GM18858 (cell line): ENCODE data around the gene CPNE4.

Experiments used
- ATAC-seq: cut with Tn5 transposase; IDR thresholded peaks from one replicate; pipeline ENCODE4 v1.9.1; 2021; ENCODE audit not compliant: unreplicated experiment

Gene CPNE4

DNA sequence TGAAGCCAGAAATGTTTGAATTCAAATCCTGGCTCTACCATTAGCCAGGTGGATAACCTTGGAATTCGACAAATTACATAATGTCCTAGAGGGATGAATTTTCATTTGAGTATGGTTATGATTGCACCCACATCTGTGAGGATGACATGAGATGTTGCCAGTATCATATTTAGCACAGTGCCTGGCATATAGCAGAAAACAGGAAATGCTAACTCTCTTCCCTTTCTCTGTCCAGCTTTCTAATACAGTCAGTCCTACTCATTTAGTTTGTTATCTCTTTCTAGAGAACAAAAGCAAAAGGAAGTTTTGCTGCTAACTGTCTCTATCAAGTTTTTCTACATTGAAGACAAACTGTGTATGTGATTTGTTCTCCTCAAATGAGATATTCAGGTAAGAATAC, 231.7 kb downstream of the CPNE4 start:
- ATAC-seq = no peak

DNA sequence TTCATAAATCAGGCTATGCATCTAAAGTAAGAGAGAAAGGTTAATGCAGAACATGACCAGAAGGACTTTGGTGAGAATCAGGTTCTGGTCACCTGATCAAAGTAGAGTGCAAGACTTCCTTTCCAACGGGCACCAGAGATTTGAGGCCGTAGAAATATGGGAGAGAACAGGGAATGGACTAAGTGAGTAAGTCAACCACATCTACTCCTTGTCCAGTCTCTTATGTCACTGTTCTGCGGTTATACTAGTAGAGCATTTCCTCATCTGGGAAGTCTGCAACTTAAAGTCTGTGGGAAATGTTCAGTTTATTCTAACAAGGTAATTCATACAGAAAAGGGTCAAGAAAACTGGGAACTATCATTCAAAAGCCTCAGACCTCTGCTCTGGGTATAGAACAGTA, 232.8 kb downstream of the CPNE4 start:
- no peak for ATAC-seq

DNA sequence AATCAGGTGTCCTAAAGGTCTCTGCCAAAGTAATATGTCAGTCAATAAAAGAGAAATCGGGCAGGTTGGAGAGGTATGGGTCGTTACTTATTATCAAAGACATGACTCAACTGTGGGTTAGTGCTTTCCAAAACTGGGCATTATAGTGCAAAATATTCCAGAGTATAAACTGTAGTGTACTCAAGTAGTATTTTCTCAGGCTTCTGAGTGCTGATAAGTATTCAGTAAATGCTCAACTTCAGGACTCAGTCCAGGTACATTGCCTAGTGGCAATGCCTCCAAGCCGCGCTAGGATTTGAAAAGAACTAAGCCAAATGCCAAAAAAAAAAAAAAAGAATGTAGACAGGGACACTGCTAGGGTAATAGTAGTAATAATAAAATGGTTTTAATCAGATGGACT, 233.2 kb downstream of the CPNE4 start:
- ATAC-seq = no peak

DNA sequence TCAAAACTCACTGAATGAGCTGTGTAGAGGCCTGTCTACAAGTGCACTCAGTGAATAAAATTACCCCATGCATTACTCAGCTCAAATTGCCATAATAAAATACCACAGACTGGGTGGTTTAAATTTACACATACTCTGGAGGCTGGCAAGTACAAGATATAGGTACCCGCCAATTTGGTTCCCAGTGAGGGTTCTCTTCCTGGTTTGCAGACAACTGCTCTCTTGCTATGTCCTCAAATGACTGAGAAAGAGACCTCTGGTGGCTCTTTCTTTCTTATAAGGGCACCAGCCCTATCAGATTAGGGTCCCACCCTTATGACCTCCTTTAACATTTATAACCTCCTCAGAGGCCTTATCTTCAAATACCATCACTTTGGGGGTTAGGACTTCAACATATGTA, 237.0 kb downstream of the CPNE4 start:
- ATAC-seq = no peak

DNA sequence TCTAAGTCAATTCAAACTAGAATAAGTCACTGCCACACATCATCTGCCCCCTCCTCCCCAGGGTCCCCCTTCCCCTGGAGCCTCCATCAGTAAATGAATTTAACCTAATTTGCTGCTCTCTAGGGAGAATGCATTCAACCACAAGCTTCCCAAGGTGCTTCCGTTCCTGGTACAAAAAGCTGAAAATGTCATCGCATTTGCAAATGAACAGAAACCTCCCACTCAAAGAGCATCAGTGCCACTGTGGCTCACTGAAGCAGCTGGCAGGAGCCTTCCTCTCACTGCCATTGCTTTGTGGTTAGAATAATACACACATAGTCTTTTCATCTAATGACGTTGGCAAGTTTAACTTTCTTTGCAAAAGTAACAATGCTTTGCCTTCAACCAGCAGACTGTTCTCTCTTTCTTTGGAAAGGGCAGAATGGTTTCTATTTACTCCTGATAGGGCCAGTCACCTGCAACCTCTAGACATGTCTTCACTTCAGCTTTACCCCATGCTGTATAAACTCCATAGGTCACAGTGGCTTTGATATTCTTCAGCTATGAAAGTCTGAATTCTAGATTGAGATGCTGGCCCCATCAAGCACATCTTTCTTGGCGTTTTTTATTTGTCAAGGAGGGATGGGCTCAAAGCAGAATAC, 238.1 kb downstream of the CPNE4 start:
- ATAC-seq = peak; percentile 55

DNA sequence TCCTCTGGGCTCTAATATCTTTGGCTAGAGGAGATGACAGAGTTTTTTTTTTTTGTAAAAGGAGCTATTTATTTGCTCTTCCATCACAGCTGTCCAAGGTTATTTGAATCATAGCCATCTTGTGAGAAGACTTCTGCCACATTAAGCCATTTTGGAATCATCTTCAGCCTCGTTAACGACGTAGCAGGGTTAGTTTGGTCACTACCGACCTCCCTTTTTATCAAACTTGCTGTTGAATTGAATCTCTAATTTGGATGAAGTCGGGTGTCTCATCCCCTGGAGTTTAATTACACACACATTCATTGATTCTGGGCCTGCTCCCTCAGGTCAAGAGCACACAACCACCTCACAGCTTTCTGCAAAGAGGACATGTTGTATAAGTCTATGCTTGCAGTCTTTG, 238.7 kb downstream of the CPNE4 start:
- no peak for ATAC-seq

DNA sequence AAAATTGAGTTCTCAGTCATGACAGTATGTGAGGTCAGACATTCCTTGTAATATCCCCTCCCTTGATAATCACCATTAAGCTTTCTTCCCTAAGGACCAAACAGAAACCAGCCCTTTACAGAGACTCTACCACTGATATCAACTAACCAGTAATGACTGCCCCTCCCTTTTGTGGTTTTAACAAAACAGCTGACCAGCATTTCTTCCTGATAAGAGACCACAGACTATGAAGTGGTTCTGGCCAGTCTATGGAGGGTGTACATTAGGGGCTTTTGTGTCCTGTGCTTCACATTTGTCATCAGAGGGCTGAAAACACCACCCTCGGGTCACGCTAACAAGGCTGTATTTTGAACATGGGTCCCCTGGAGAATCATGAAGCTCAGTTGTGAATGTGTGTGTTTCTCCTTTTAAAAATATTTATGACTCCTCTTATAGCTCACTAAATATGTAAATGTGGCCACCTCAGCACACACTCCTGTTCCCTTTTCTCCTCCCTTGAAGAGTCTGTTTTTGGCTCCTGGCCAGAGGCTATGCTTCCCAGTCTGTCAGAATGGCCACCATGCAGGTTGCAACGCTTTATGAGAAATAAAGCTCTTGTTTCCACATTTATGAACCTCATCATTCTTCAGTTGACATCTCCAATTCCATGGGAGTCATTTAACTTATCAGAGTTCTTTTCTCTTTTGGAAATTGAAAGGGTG, 239.3 kb downstream of the CPNE4 start:
- no peak for ATAC-seq

DNA sequence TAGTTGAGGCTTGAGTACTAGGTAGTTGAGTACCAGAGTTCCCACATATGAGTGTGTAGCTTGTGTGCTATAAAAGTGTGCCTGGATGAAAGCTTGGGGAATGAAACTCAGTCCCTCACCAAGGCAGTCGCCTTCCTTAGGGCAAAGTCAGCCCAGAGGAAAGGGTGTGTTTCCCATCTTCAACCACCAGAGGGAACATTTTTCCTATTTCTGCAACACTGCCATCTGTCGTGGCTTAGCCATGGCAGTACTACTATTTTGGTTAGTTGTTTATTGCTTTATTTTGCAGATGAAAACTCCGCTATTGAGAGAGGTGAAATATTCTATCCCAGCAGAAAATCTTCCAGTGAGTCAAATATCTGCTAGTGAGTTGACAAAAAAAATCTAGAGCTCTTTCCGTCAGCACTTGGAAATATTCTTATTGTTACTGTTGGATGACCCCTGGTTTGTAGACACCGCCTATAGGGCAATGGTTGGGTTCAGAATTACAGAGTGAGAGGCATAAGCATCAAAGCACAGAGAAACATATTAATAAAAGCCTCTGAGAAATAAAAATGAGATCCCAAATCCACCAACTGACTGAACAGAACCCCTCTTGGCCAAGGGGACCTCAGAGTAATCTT, 239.9 kb downstream of the CPNE4 start:
- peak; percentile 46 for ATAC-seq

DNA sequence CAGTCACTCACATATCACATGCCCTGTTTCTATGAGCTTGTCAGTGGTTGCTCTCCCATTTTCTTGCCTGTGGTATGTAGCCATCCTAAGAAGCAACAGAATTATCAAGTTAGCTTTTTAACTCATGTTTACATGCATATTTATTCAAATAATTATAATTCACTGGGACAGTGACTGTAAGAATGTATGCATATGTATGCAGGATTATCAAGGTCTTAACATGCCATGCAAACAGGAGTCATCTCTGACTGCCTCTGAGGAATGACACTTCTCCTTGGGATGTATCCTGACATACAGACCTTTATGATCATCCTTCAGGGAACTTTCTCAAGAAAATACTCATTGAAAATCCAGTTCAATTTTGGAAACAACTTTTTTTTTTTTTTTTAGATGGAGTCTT, 240.9 kb downstream of the CPNE4 start:
- ATAC-seq = no peak

DNA sequence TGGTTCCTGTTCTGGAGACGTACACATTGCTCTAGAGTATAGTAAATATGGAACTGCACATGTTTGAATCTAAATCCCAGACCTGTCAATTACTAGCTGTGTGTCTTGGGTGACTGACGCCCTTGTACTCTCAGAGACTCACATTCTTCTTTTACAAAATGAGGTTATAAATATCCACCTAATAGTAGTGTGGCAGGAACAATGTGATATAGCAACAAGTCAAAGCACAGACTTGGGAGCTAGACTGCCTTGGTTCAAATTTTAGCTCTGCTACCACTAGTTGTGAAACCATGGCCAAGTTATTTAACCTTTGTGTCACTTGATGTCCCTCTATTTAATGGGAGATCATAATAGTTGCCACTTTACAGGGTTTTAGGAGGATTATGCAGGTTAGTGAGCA, 245.6 kb downstream of the CPNE4 start:
- no peak for ATAC-seq

DNA sequence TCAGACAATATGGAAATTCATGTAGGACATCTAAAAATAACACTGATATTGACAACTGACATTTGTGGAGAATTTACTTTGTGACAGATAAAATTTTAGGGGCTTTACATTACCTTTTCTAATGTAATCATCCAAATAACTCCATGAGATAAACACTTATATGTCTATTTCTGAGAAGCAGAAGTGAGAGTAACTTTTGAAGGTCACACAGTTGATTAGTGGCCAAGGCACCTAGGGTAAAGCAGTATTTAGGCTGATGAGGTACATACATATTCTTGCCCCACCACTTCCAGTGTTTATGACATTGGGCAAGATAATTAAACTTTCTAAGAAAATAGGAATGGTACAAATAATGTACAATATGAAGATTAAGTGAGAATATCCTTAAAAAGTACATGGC, 248.4 kb downstream of the CPNE4 start:
- no peak for ATAC-seq

DNA sequence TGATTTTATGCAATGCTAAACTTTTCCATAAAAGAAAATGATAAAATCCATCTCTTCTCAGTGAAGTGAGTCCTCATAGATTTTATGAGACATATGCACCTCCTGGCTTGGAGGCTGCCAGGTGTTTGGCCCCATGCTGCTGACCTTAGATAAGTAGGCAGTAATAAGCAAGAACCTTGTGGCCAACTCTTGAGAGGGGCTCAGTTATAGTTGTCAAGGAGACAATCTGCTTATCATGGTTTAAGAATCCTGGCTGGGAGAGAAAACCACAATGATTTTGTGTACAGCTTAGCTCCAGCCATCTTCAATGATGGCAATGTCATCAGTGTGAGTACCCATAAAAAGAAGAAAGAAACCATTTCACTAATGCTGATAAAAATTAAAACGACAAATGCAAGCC, 252.1 kb downstream of the CPNE4 start:
- no peak for ATAC-seq

DNA sequence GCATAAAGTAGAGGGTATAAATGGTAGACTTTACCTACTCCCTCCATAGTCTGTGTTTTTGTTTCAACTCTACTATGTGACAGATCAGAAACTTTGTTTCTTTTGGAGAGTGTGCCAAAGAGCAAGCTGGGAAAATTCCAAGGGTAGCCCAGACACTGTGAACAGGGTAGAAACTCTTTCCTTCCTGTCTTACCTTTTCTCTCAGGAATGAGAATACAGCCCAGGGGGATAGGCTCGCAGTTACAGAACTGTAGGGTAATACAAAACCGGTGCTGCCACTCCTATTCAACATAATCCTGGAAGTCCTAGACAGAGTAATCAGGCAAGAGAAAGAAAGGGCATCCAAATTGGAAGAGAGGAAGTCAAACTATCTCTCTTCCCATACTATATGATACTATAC, 256.3 kb downstream of the CPNE4 start:
- ATAC-seq = no peak

DNA sequence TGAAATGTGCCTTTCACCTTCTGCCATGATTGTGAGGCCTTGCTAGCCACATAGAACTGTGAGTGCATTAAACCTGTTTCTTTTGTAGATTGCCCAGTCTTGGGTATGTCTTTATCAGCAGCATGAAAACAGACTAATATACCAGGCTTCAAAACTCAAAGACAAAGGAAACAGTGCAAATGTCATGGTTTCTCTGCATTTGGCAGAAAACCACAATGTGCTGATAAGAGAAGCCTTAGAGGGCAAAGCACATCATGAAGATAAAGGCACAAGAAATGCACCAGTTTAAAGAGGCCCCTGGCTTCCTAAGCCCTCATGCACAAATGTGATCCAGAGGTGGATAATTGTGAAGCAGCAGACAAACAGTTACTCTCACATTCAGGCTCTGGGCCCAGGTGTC, 259.2 kb downstream of the CPNE4 start:
- no peak for ATAC-seq

DNA sequence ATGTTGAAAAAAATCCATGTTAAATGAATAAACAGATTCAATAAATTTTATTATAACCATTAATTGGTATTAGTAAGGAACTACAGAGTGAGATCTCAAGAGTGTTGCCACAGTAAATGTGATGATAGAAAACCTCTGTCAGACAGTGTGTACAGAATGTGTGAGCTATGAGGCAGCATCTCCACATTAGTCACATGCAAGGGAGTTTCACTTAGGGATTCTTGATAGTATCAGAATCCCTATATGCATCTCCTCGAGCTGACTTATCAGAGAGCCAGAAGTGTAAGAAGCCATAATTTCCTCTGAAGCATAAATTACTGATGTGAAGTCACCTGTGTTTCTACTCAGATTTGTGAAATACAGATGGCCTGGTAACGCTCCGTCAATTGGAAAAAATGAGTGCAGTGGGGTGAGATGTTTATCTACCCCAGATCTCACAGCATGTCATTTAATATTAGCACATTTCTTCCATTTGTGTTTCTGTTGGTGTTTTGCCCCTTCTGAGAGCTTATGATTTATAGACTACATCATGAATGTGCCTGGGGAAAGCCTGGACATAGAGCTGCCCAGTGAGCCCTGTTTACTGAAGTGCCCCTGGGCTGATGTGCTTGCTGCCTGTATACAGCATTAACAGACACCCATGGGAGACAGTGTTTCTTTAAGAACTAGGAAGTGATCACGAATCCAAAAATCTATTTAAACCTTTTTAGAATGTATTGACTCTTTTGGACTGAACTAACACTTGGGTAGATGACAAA, 262.4 kb downstream of the CPNE4 start:
- ATAC-seq = no peak

DNA sequence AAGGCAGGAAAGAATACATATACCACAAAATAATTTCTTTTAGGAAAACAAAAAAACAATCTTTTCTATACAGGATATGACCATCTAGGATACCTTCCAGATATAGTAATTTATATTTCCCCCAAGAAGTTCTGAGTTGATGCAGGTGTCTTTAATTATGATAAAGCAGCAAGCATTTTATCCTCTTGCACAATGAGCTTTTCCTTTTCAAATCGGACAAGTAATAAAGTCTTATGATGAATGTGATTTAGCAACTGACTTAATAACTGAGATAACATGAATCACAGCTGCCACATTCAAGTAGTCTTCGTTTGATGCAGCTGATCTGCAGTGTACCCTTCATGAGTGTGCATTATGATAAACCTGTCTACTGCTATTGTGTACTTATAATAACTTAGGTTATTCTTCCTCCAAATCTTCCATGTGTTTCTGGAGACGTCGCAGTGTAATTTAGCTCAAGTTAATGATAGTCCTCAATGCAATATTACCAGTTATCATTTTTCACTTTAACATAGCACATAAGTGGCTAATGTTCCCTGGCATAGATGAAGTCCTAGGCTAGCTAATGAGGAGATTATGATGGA, 271.7 kb downstream of the CPNE4 start:
- ATAC-seq = no peak

DNA sequence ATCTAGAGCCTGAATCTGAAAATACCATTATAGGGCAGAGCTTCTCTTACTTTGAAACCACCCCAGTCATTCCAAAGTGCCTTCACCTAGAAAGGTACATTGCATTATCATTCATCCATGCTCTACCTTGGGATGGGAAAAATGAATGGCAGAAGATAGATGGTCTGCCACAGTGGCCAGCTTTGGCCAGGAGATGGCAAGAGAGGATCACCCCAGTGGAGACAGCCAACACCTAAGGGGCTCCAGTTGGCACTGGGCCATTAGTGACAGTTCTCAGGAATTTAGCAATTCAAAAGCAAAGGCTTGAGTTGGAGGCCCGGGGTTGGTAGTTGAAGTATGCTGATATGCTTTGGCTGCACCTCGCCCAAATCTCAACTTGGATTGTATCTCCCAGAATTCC, 278.4 kb downstream of the CPNE4 start:
- no peak for ATAC-seq

DNA sequence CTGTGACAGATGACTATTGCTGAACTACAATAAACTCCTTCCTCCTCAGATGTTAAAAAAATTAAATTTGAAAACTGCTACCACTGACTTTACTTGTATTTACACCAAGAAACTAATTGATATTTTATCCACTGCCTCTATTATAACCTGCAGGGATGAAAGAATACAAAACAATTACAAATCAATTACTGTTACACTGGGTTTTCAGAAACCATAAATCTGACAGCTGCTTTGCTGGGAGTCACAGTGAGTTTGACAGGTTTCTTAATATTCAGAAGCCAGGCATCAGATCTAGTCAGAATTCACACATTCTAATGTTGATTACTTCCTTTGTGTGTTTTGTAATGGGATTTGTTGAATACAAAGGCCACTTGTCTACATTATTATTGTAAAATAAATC, 279.4 kb downstream of the CPNE4 start:
- no peak for ATAC-seq

DNA sequence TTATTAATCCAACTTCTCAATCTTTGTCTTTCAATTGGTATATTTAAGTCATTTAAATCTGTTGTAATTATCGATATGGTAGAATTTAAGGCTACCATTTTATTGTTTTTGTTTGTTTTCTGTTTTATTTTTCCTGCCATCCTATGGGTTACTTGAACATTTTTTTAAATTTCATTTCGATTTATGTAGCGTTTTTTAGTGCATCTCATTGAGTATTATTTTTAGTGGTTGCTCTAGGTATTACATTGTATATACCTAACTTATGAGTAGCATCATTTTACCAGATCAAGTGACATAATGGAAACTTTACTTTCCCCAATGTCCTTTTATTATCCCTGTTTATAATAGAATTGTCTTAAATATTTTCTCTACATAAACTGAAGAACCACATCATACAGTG, 284.6 kb downstream of the CPNE4 start:
- ATAC-seq = no peak

DNA sequence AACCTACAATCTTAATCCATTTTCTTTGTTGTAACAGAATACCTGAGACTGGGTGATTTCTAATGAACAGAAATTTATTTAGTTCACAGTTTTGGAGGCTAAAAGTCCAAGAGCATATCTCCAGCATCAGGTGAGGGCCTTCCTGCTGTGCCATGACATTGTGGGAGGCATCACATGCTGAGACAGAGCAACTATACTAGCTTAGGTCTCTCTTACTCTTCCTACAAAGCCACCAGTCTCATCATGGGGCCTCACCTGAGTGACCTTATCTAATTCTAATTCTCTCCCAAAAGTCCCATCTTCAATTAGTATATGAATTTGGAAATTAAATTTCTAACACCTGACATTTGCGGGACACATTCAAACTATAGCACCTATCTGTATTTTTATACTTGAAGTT, 285.0 kb downstream of the CPNE4 start:
- no peak for ATAC-seq

DNA sequence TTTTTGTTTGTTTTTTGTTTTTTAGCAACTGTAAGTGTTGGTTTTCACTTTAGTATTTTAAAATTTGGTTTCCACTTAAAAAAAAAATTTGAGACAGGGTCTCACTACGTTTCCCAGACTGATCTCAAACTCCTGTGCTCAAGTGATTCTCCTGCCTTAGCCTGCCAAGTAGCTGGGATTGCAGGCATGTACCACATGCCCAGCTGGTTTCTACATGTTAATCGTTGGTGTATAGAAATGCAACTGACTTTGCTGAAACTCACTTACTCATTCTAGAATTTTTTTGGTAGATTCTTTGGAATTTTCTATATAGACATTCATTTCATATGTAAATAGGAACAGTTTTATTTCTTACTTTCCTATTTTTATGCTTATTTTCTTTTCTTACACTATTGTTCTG, 287.3 kb downstream of the CPNE4 start:
- no peak for ATAC-seq

DNA sequence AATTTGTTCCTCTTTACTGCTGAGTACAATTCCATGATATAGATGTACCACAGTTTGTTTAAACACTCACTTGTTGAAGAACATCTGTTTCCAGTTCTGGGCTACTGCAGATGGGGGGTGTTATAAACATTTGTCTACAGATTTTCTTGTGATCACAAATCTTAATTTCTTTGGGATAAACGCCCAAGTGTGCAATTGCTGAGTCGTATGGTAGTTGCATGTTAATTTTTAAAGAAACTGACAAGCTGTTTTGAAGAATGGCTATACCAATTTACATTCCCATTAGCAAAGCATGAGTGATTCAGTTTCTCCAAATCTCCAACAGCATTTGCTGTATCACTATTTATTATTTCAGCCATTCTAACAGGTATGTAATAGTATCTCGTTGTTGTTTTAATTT, 290.0 kb downstream of the CPNE4 start:
- ATAC-seq = no peak
